ENCODE measurements around the gene KNSTRN.
A peak's percentile ranks its signal among the peaks of the same experiment; 100 is the strongest.

DNA sequence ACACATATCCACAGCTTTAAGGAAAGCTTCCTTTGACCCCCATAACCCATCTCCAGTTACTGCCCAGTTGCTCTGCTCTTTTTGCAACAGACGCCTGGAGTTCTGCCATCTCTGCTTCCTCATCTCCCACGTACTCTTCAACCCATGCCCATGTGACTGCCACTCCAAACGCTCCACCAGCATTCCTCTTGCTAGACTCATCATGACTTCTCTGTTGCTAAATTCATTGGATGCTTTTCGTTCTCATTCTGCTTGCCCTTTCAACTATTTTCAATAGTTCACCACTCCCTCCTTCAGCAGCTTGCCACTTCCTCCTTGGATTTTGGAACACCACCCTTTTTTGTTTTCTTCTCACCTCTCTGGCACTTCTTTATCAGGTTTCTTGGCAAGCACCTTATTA is 2.7 kb upstream of the KNSTRN start:
- TF ChIP-seq POLR2A (IDR thresholded peaks at IDR 0.05): peak in 1 of 2 donors; percentile 75
- TF ChIP-seq, protein P1, sequence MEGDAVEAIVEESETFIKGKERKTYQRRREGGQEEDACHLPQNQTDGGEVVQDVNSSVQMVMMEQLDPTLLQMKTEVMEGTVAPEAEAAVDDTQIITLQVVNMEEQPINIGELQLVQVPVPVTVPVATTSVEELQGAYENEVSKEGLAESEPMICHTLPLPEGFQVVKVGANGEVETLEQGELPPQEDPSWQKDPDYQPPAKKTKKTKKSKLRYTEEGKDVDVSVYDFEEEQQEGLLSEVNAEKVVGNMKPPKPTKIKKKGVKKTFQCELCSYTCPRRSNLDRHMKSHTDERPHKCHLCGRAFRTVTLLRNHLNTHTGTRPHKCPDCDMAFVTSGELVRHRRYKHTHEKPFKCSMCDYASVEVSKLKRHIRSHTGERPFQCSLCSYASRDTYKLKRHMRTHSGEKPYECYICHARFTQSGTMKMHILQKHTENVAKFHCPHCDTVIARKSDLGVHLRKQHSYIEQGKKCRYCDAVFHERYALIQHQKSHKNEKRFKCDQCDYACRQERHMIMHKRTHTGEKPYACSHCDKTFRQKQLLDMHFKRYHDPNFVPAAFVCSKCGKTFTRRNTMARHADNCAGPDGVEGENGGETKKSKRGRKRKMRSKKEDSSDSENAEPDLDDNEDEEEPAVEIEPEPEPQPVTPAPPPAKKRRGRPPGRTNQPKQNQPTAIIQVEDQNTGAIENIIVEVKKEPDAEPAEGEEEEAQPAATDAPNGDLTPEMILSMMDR (IDR thresholded peaks at IDR 0.05): no peak

Data from thyroid gland (tissue), 4 donors.